ENCODE data around the gene ACSM4.

ACSM4 gene

DNA sequence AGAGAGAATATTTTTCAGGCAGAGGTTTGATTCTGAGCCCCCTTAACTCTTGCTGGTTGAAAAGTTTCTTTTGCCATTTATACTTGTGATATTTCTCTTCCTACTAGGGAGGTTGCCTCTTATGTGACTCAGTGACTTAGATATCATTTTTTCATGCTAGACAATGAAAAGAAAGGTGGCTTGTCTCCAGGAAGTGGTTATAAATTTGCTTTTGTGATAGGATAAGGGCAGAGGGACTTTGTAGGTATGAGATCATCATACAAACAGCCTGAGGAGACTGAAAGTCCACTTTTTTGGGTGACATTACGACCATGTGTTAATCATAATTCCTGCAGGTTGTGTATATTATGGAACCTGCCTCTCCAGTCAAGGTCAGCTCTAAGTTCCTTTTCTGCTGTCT is 35.8 kb downstream of the ACSM4 start:
- Histone ChIP-seq H2AFZ (ENCODE audit: low read length) (no peak overlapping the region), H3K9ac (ENCODE audit: low read length) (no peak overlapping the region), H3K27ac (ENCODE audit: low read length) (no peak overlapping the region), H3K79me2 (ENCODE audit: low read length) (no peaks in the 10 kb centered on the region), H3K9me2 (replicated peaks; ENCODE audit: insufficient read depth, low read length) (no peaks in the 10 kb centered on the region), H3K4me1 (ENCODE audit: low read length) (no peaks in the 10 kb centered on the region), H3K4me3 (ENCODE audit: low read length) (no peak overlapping the region), H3K9me3 (replicated peaks; ENCODE audit: insufficient read depth, low read length) (no peaks in the 10 kb centered on the region), H3F3A (ENCODE audit: insufficient read depth, low read length) (no peaks in the 10 kb centered on the region), H3K36me3 (replicated peaks; ENCODE audit: insufficient read depth, low read length) (no peaks in the 10 kb centered on the region), H3K27me3 (replicated peaks; ENCODE audit: insufficient read depth, low read length) (no peaks in the 10 kb centered on the region), H3K4me2 (ENCODE audit: low read depth, low read length) (no peak overlapping the region), H4K20me1 (ENCODE audit: insufficient read depth, low read length) (no peaks in the 10 kb centered on the region)
- TF ChIP-seq EZH2phosphoT487 (IDR thresholded peaks at IDR 0.05; ENCODE audit: low read length), result no peak
- TF ChIP-seq CTCF (IDR thresholded peaks at IDR 0.05; ENCODE audit: low read length), result no peak
- TF ChIP-seq EZH2 (optimal IDR thresholded peaks at IDR 0.05; ENCODE audit: low read depth, low read length), result no peak
- DNase-seq, result no peak

- Histone ChIP-seq H3K4me2 (ENCODE audit: low read depth, low read length) (no peak overlapping the region), H3K9ac (ENCODE audit: low read length) (no peak overlapping the region), H4K20me1 (ENCODE audit: insufficient read depth, low read length) (no peaks in the 10 kb centered on the region), H2AFZ (ENCODE audit: low read length) (no peak overlapping the region), H3K9me2 (replicated peaks; ENCODE audit: insufficient read depth, low read length) (no peaks in the 10 kb centered on the region), H3F3A (ENCODE audit: insufficient read depth, low read length) (no peaks in the 10 kb centered on the region), H3K36me3 (replicated peaks; ENCODE audit: insufficient read depth, low read length) (no peaks in the 10 kb centered on the region), H3K27ac (ENCODE audit: low read length) (no peak overlapping the region), H3K4me3 (ENCODE audit: low read length) (no peak overlapping the region), H3K4me1 (ENCODE audit: low read length) (peaks cover 6% of the 10 kb centered on the region; the same call in 1 of the 2 replicates), H3K79me2 (ENCODE audit: low read length) (no peaks in the 10 kb centered on the region), H3K9me3 (replicated peaks; ENCODE audit: insufficient read depth, low read length) (no peaks in the 10 kb centered on the region), H3K27me3 (replicated peaks; ENCODE audit: insufficient read depth, low read length) (no peaks in the 10 kb centered on the region)
- no peak for TF ChIP-seq EZH2 (optimal IDR thresholded peaks at IDR 0.05; ENCODE audit: low read depth, low read length)
- DNase-seq, result no peak
These were observed 41.1 kb downstream of the ACSM4 start for GRCh38 chr12:7344833-7345606.

- Histone ChIP-seq H3K9me3 (replicated peaks; ENCODE audit: insufficient read depth, low read length) (no peaks in the 10 kb centered on the region), H3F3A (ENCODE audit: insufficient read depth, low read length) (no peaks in the 10 kb centered on the region), H3K36me3 (replicated peaks; ENCODE audit: insufficient read depth, low read length) (no peaks in the 10 kb centered on the region), H3K4me1 (ENCODE audit: low read length) (peaks cover 6% of the 10 kb centered on the region; the same call in 1 of the 2 replicates), H3K4me2 (ENCODE audit: low read depth, low read length) (no peak overlapping the region), H2AFZ (ENCODE audit: low read length) (no peak overlapping the region), H3K9me2 (replicated peaks; ENCODE audit: insufficient read depth, low read length) (no peaks in the 10 kb centered on the region), H3K27me3 (replicated peaks; ENCODE audit: insufficient read depth, low read length) (no peaks in the 10 kb centered on the region), H4K20me1 (ENCODE audit: insufficient read depth, low read length) (no peaks in the 10 kb centered on the region), H3K27ac (ENCODE audit: low read length) (no peak overlapping the region), H3K4me3 (ENCODE audit: low read length) (no peak overlapping the region), H3K9ac (ENCODE audit: low read length) (no peak overlapping the region), H3K79me2 (ENCODE audit: low read length) (no peaks in the 10 kb centered on the region)
- TF ChIP-seq CTCF (IDR thresholded peaks at IDR 0.05; ENCODE audit: low read length), result no peak
- no peak for TF ChIP-seq EZH2phosphoT487 (IDR thresholded peaks at IDR 0.05; ENCODE audit: low read length)
- no peak for TF ChIP-seq EZH2 (optimal IDR thresholded peaks at IDR 0.05; ENCODE audit: low read depth, low read length)
- no peak for DNase-seq
These were observed 42.8 kb downstream of the ACSM4 start for GRCh38 chr12:7346551-7347225.

- no peak overlapping the region for H3K9ac ChIP-seq (ENCODE audit: low read length)
- H3F3A ChIP-seq (ENCODE audit: insufficient read depth, low read length), result no peaks in the 10 kb centered on the region
- no peaks in the 10 kb centered on the region for H3K9me3 ChIP-seq (replicated peaks; ENCODE audit: insufficient read depth, low read length)
- no peak overlapping the region for H2AFZ ChIP-seq (ENCODE audit: low read length)
- no peaks in the 10 kb centered on the region for H3K36me3 ChIP-seq (replicated peaks; ENCODE audit: insufficient read depth, low read length)
- H3K27me3 ChIP-seq (replicated peaks; ENCODE audit: insufficient read depth, low read length), result no peaks in the 10 kb centered on the region
- H3K4me2 ChIP-seq (ENCODE audit: low read depth, low read length), result no peak overlapping the region
- TF ChIP-seq CTCF (IDR thresholded peaks at IDR 0.05; ENCODE audit: low read length) (no peak), EZH2phosphoT487 (IDR thresholded peaks at IDR 0.05; ENCODE audit: low read length) (no peak), EZH2 (optimal IDR thresholded peaks at IDR 0.05; ENCODE audit: low read depth, low read length) (no peak)
- H3K9me2 ChIP-seq (replicated peaks; ENCODE audit: insufficient read depth, low read length), result no peaks in the 10 kb centered on the region
- H3K4me1 ChIP-seq (ENCODE audit: low read length), result peaks cover 6% of the 10 kb centered on the region; the same call in 1 of the 2 replicates
- no peaks in the 10 kb centered on the region for H4K20me1 ChIP-seq (ENCODE audit: insufficient read depth, low read length)
- H3K27ac ChIP-seq (ENCODE audit: low read length), result no peak overlapping the region
- H3K4me3 ChIP-seq (ENCODE audit: low read length), result no peak overlapping the region
- H3K79me2 ChIP-seq (ENCODE audit: low read length), result no peaks in the 10 kb centered on the region
- no peak for DNase-seq
These were observed 45.5 kb downstream of the ACSM4 start for GRCh38 chr12:7349418-7349817.
